ENCODE data around the gene UGP2.
"Not testable (repeated sequence)": the region's sequence is repeated elsewhere in the genome, so short reads cannot be mapped to it uniquely, and the experiment has no call there.

UGP2 gene

GRCh38 chr2:63903003-63903402 lies 61.3 kb downstream of the UGP2 start:
- DNase-seq (ENCODE audit: insufficient read length, low spot score) (no peak), FAIRE-seq (no peak)
- TF ChIP-seq POU2F2 (IDR thresholded peaks at IDR 0.05; ENCODE audit: low read depth, low read length) = no peak

GRCh38 chr2:63914311-63914710 lies 72.6 kb downstream of the UGP2 start:
- DNase-seq (ENCODE audit: insufficient read length, low spot score) (no peak), FAIRE-seq (no peak)
- TF ChIP-seq SPI1 (IDR thresholded peaks at IDR 0.05; ENCODE audit: low read depth, low read length) (no peak), PAX5 (IDR thresholded peaks at IDR 0.05; ENCODE audit: insufficient read depth, low read length, severe bottlenecking) (no peak)

- FAIRE-seq (no peak), DNase-seq (ENCODE audit: insufficient read length, low spot score) (no peak)
- TF ChIP-seq SPI1 (IDR thresholded peaks at IDR 0.05; ENCODE audit: low read depth, low read length) = no peak
These were observed 85.1 kb downstream of the UGP2 start for GRCh38 chr2:63926815-63927214.

GRCh38 chr2:63932104-63932503 lies 90.4 kb downstream of the UGP2 start:
- FAIRE-seq; DNase-seq (ENCODE audit: insufficient read length, low spot score): not testable (repeated sequence)
